ENCODE results near the gene PHLDB3.
"Not testable (repeated sequence)": the region's sequence is repeated elsewhere in the genome, so short reads cannot be mapped to it uniquely, and the experiment has no call there.

Gene PHLDB3

DNA sequence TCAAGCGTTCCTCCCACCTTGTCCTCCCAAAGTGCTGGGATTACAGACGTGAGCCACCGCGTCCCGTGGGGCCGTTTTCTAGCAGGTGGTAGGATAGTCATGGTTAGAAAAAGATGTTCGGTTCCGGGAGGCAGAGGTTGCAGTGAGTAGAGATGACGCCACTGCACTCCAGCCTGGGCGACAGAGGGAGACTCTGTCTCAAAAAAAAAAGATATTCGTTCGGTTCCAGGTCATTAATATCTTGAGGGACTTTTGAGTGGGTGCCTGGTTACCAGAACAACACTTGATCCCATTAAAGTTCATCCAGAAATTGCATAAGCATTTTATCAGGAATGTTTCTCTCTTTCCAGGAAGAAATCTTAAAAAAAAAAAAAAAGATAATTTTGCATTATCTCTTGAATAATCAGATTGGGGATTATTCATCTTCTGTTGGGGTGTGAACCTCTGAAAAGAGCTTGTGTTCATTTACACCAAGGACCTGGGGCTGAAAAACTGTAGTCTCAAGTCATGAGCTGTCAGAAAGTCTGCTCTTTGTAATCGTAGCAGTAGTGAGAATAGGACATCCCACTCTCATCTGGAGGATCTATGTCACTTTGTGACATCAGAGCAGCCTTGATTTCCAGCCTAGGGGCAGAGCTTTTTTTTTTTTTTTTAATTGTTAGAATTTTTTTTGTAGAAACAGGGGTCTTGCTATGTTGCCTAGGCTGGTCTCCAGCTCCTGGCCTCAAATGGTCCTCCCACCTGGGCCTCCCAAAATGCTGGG is 23.5 kb upstream of the PHLDB3 start:
- no peak for DNase-seq (ENCODE audit: low read depth)

DNA sequence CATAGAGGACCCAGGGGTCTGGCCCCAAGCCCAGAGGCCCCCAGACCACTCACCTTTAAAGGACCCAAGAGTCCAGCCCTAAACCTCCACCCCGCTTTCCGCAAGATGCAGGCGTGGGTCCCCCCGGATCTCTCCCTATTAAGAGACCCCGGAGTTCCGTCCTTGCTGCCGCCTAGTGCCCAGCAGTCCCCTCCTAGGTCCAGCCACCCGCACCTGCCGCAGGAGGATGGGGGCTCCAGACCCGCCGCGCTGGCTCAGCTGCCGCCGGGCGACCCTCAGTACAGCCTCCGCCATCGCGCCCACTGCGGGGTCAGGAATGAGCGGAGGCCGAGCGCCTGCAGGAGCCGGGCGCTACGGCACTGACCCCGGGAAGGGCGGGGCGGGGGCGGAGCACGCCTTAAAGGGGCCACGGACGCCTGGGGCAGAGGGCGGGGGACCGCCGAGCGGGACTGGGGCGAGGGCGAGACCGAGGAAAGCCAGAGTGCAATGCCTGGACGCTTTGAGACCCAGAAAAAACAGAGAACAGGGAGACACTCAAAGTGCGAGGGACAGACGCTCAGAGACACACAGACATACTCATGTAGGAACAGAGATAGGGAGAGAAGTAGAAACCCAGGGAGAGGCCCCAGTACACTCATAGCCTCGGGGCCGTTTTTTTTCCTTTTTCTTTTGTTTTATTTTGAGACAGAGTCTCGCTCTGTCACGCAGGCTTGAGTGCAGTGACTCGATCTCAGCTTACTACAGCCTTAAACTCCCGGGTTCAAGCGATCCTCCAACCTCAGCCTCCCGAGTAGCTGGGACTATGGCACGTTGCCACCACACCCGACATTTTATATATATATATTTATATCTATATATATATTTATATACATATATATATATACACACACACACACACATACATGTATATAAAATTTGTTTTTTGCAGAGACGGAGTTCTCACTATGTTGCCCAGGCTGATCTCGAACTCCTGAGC is 22.6 kb upstream of the PHLDB3 start, which contains the start of gene ETHE1:
ETHE1 (minus strand) TSS at position 318 of the 976 bp plus-strand sequence; CDS start at position 294, 24 bp downstream.
- no peak for DNase-seq (ENCODE audit: low read depth)

DNA sequence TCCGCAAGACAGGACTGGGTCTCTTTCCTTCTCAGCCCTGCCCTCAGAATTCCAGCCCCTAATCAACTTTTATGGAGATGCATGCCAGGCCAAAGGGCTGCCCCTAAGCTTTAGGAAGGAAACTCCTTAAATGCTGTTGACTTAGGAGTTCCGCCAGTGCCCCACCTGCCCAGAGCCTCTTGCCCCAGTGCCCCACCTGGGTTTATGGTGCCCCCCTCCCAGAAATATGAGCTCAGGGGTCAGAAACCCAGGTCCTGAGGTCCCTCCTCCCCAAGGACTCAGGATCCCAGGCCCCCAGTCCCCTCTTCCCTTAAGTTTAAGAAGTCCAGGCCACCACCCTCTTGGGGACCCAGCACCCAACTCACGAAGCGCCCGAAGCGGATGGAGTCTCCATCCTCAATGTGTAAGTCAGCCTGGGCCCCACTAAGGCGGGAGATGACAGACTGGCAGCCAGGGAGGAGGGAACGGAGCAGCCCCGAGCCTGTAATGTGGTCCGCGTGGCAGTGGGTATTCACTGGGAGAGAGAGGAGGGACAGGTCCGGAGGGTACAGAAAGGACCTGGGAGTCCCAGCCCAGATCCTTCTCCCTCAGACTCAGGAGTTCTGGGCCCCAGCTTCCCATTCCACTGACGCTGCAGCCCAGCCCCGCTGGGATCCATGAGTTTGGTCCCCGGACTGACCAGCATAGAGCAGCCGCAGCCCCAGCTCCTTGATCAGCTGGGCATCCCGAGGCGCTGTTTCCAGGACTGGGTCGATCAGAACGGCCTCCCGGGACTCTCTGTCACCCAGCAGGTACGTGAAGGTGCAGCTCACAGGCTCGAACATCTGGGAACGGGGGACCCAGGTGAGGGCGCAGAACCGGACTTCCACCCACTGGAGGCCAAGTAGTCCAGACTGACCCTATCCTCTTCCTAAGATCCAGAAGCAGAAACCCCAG is 21.6 kb upstream of the PHLDB3 start:
- DNase-seq (ENCODE audit: low read depth), result no peak

DNA sequence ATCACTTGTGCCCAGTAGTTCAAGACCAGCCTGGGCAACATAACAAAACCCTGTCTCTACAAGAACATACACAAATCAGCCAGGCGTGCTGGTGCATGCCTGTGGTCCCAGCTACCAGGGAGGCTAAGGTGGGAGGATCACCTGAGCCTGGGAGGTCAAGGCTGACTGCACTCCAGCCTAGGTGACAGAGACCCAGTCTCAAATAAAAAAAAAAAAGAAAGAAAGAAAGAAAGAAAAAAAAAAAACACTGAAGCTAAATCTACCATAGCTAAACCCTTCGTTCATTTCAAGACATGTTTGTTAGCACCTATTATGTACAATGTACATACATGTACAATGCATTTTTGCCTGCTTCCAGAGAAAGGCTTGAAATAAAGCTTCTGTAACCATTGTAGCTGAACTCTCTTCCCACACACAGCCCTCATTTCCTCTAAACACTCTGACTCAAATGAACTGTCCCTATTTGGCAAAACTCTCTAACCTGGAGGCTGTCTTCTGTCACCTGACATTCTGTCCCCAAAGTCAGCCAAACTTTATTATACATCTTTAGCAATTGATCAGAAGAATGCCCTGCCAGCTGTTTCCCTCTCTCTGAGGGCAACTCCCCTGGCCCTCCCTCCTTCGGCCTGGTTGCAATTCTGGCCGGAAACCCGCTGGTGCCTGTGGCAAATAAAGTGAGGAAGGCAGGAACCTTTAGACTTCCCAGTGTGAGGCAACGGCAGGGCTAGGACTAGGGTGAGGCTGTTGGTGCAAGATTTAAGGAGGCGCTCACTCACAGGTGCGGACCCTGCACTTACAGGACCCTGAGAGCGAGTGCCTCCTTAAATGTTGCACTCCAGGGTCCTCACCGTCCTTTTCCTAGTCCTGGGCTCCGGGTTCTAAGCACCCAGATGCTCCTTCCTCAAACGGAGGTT is 20.6 kb upstream of the PHLDB3 start:
- DNase-seq (ENCODE audit: low read depth), result no peak

DNA sequence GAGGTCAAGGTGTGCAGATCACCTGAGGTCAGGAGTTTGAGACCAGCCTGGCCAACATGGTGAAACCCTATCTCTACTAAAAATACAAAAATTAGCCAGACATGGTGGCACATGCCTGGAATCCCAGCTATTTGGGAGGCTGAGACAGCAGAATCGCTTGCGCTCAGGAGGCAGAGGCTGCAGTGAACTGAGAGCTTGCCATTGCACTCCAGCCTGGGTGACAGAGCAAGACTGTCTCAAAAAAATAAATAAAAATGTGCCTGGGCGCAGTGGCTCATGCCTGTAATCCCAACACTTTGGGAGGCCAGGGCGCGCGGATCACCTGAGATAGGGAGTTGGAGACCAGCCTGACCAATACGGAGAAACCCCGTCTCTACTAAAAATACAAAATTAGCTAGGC is 19.1 kb upstream of the PHLDB3 start:
- not testable (repeated sequence) for DNase-seq (ENCODE audit: low read depth)

DNA sequence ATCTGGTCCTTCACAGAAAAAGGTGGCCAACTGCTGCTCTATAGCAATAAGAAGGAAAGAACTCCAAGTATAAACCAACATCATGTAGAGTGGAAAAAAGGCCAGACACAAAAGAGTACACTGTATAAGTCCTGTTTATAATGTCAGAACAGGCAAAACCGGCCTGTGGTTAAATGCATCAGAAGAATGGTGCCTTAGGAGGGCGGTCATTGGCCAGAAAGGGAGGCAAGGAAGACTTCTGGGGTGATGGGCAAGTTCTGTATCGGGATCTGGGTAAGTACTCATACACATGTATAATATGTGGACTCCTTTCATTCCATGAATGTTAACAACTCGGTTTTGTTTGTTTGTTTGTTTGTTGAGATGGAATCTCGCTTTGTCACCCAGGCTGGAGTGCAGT is 18.4 kb upstream of the PHLDB3 start:
- no peak for DNase-seq (ENCODE audit: low read depth)

DNA sequence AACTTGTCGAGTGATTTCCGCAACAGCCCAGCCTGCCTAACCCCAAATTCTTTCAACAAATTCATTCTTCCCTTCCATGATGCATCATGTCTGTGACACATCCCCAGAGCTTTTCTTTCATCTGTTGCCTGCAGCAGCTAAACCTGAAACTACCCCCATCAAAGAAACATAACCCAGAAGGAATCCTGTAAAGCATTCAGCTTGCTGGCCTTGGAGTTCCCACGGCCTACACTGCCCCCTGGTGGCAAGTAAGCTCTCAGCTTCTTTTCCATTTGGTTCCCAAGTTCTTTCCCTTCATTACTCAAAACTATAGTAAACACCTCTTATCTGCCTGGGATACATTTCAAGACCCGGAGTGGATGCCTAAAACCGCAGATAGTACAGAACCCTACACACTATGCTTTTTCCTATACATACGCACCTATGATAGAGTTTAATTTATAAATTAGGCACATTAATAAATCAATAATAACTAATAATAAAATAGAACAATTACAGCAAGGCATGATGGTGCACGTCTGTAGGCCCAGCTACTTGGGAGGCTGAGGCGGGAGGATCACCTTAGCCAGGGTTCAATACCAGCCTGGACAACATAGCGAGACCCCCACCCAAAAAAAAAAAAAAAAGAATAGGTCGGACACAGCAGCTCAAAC is 15.0 kb upstream of the PHLDB3 start:
- no peak for DNase-seq (ENCODE audit: low read depth)

DNA sequence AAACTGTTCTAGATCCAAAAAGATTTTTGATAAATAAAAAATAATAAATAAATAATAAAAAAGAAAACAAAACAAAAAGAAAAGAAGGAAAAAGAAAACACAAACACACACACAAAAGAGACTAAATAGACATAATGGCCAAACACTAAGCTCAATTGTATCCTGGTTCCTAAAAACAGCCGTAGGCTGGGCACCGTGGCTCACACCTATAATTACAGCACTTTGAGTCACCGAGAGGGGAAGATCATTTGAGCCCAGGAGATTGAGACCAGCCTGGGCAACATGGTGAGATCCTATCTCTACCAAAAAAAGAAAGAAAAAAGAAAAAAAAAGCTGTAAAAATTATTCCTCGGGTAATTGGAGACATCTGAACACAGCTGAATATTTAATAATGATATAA is 13.5 kb upstream of the PHLDB3 start:
- no peak for DNase-seq (ENCODE audit: low read depth)

DNA sequence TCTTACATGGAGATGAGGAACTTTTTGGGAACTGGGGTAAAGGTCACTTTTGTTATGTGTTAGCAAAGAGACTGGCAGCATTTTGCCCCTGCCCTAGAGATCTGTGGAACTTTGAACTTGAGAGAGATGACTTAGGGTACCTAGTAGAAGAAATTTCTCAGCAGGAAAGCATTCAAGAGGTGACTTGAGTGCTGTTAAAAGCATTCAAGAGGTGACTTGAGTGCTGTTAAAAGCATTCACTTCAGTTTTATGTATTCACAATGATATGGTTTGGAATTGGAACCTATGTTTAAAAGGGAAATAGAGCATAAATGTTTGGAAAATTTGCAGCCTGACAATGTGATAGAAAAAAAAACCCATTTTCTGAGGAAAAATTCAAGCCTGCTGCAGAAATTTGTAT is 7.9 kb upstream of the PHLDB3 start:
- DNase-seq (ENCODE audit: low read depth), result not testable (repeated sequence)

DNA sequence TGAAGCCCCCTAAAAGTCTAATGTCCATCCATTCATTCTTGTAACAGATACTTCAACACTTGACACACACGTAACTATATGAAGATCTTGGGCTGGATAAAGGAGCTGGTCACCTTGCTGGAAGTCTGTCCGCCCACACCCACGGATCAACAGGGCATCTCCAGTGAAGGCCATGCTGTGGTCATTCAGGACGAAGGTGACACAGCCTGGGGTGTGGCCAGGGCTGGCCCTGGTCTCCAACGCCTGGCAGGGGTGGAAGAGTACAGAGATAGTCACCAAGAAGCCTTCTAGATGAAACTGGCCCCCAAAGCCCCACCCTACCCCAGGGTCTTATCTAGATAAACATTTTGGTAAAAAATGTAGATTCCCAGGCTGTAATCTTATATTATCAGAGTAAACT is 6.8 kb upstream of the PHLDB3 start:
- no peak for DNase-seq (ENCODE audit: low read depth)

DNA sequence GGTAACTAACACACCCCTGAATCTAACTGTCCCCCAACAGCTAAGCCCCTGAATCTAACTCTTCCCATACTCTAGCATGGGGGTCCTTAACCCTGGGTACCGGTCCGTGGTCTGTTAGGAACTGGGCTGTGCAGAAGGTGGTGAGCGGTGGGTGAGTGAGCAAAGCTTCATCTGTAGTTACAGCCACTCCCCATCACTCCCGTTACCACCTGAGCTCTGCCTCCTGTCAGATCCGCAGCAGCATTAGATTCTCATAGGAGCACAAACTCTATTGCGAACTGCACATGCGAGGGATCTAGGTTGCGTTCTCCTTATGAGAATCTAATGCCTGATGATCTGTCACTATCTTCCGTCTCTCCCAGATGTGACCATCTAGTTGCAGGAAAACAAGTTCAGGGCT is 6.2 kb upstream of the PHLDB3 start:
- no peak for DNase-seq (ENCODE audit: low read depth)

DNA sequence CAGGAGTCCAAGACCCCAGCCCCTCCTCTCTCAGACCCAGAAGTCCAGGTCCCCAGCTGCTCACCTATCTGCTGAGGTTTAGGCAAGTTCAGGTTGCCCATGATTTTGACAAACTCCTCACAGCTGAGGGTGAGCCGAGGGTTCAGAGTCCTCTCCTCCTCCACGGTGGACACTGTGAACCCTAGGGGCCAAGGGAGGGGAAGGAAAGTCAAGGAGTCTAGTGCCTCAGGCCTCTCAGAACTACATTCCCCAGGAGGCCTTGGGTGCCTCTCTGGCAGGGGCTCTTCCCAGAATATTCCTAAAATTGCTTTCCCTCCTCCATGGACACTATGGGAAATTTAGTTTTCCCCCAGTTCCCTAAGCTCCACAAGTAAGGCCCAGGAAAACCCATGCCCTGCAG is 3.3 kb upstream of the PHLDB3 start:
- DNase-seq (ENCODE audit: low read depth), result no peak

DNA sequence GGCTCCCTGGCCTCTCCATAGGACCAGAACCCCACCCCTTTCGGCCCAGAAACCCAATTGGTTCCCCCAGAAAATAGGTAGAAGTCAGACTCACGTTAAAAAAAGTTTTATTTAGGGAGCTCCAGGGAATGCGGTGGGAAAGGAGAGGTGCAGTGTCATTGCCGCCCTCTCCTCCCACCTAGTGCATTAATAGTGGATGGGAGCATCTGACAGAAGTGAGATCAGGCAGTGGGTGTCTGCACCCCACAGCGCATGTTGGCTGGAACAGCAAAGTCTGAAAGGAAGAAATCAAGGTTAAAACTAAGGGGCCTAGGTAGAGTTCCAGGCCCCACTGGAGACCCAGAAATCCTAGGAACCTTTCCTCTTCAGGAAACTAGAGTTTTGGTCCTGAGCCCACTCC is 2.1 kb upstream of the PHLDB3 start:
- DNase-seq (ENCODE audit: low read depth), result no peak

DNA sequence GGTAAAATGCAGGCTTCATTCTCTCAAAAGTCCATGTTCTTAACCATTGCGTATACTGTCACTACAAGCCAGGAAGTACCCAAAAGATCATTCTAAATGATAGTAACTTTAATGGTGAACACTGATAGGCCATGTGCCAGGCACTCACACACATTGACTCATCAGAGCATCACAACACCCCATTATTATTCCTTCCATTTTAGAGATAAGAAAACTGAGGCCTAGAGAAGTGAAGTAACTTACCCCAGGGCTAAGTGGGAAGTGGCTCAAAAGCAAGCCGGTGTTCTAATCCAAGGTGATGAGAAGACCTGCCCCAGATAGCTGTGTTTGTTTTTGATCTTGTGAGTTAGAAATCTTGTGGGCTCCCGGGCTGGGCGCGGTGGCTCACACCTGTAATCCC is 1.4 kb upstream of the PHLDB3 start:
- no peak for DNase-seq (ENCODE audit: low read depth)

DNA sequence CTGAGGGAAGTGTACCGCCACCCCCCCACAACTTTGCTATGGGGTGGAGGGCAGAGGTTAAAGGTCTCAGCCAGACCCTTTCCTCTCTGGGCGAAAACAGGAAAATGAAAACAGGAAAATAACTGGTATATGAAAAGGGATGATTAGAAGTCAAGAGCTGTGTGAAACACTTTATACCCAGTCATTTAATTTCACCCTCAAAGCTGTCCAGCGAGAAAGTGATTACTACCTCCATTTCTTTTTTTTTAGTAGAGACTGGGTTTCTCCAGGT is 575 bp upstream of the PHLDB3 start:
- no peak for DNase-seq (ENCODE audit: low read depth)

DNA sequence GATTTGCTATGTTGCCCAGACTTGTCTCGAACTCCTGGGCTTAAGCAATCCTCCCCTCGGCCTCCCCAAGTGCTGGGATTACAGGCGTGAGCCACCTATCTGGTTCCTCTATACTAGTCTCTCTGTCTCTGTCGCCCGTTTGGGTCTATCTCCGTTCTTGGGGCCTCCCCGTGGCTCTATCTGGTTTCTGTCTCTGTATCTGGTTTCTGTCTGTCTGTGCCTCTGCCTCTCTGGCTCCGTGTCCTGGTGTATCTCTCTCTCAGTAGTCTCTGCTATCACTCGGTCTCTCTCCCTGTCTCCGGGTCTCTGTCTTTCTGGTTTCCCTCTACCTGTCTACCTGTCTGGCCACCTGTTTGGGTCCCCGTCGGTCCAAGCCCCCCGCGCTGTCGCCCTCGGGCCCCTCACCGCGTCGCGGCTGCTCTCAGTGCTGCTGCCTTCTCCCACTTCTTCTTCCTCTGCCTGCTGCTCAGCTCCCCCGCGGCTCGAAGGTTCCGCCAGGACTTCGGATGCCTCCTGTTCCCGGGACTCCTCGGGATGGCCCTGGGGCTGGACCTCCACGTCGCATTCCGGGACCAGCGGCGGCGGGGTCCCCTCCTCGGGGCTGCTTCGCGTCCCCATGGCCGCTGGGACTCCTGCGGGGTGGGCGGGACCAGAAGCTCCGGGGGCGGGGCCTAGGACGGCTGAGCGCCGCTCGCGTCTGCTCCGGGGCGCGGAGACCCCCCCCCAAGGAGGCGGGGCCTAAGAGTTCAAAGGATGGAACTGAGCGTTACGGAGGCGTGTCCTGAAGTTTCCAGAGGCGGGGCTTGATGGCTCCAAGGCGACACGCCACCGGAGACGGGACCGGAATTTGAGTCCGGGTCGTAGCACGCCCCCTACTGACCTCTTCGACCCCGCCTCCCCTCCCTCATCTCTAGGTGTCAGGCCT is 783 bp downstream of the PHLDB3 start:
- peak; percentile 98 for DNase-seq (ENCODE audit: low read depth)

DNA sequence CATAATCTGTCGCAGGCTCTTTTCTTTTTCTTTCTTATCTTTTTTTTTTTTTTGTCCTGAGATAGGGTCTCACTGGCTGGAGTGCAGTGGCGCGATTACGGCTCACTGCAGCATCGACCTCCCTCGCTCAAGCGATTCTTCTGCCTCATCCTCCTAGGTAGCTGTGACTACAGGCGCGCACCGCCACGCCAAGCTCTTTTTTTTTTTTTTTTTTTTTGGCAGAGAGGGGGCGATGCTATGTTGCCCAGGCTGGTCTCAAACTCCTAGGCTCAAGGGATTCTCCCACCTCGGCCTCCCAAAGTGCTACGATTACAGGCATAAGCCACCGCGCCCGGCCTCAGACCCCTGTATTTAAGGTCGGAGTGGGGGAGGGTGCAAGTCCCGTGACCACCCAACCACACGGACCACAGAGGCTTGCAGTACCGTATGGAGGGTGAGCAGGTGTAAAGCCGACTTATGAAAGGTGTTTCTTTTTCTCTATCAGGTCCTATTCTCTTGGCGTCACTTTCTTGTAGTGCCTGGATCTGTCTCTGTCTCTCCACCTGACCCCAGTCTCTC is 2.0 kb downstream of the PHLDB3 start:
- no peak for DNase-seq (ENCODE audit: low read depth)

DNA sequence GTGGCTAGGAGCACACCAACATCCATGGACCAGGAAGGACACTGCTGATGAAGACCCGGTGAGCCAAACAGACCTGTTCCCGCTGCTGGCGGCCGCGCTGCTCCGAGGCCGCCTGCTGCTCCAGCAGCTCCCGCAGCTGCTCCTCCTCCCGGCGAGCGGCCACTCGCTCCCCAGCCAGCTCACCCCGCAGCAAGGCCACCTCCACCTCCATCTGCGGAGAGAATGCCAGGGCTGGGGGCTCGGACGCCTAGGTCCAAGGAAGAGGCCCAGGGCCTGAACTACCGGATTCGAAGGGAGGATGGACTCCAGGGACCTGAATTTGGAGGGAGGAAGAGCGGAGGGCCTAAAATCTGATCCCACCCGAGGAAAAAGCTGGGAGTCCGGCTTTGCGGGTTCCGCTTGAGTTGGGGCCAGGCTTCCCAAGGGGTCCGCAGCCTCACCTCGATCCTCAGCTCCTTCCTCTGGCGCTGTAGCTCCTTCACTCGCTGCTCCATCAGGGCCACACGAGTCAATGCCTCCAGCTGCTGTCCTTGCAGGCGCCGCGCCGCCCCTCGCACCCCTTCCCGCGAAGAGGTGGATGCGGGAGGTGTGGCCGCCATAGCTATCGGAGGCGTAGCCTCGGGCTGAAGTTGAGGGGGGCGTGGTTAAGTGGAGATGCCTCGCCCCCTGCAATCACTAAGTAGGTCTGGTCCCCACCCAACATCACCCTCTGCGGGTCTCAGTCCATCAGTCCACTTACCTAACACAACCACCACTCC is 2.7 kb downstream of the PHLDB3 start:
- DNase-seq (ENCODE audit: low read depth), result no peak

Data from stimulated activated CD8-positive, alpha-beta memory T cell treated with anti-CD3 and anti-CD28 coated beads, Interleukin-7, amount 100 ng/mL, for 24 hours (primary cell).